Measurements from ENCODE around the gene SMC1A.

SMC1A gene

DNA sequence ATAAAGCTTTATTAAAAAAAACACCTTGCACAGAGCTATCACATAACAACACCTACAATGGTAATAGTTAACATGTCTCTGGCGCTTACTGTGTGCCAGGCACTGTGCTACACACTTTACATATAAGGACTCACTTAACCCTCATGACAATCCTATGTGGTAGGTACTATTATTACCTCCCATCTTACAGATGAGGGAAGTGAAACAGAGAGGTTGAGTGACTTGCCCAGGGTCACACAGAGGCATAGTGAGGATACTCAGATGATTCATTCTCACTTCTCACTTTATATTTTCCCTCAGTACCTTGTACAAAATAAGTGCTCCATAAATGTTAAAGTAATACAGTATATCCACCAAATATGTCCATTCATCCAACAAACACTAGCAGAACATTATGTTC, 97.7 kb downstream of the SMC1A start:
- TF ChIP-seq, protein P1, sequence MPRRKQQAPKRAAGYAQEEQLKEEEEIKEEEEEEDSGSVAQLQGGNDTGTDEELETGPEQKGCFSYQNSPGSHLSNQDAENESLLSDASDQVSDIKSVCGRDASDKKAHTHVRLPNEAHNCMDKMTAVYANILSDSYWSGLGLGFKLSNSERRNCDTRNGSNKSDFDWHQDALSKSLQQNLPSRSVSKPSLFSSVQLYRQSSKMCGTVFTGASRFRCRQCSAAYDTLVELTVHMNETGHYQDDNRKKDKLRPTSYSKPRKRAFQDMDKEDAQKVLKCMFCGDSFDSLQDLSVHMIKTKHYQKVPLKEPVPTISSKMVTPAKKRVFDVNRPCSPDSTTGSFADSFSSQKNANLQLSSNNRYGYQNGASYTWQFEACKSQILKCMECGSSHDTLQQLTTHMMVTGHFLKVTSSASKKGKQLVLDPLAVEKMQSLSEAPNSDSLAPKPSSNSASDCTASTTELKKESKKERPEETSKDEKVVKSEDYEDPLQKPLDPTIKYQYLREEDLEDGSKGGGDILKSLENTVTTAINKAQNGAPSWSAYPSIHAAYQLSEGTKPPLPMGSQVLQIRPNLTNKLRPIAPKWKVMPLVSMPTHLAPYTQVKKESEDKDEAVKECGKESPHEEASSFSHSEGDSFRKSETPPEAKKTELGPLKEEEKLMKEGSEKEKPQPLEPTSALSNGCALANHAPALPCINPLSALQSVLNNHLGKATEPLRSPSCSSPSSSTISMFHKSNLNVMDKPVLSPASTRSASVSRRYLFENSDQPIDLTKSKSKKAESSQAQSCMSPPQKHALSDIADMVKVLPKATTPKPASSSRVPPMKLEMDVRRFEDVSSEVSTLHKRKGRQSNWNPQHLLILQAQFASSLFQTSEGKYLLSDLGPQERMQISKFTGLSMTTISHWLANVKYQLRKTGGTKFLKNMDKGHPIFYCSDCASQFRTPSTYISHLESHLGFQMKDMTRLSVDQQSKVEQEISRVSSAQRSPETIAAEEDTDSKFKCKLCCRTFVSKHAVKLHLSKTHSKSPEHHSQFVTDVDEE (CRISPR knock-in tag; IDR thresholded peaks at IDR 0.05) = no peak
- no peak for TF ChIP-seq SNAI2 (CRISPR knock-in tag; IDR thresholded peaks at IDR 0.05)
- TF ChIP-seq, protein P2, sequence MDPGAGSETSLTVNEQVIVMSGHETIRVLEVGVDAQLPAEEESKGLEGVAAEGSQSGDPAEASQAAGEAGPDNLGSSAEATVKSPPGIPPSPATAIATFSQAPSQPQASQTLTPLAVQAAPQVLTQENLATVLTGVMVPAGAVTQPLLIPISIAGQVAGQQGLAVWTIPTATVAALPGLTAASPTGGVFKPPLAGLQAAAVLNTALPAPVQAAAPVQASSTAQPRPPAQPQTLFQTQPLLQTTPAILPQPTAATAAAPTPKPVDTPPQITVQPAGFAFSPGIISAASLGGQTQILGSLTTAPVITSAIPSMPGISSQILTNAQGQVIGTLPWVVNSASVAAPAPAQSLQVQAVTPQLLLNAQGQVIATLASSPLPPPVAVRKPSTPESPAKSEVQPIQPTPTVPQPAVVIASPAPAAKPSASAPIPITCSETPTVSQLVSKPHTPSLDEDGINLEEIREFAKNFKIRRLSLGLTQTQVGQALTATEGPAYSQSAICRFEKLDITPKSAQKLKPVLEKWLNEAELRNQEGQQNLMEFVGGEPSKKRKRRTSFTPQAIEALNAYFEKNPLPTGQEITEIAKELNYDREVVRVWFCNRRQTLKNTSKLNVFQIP (CRISPR knock-in tag; IDR thresholded peaks at IDR 0.05; ENCODE audit: borderline replicate concordance, low read depth) = no peak
- no peak for TF ChIP-seq ZC3H10 (CRISPR knock-in tag; IDR thresholded peaks at IDR 0.05)
- TF ChIP-seq, protein P3, sequence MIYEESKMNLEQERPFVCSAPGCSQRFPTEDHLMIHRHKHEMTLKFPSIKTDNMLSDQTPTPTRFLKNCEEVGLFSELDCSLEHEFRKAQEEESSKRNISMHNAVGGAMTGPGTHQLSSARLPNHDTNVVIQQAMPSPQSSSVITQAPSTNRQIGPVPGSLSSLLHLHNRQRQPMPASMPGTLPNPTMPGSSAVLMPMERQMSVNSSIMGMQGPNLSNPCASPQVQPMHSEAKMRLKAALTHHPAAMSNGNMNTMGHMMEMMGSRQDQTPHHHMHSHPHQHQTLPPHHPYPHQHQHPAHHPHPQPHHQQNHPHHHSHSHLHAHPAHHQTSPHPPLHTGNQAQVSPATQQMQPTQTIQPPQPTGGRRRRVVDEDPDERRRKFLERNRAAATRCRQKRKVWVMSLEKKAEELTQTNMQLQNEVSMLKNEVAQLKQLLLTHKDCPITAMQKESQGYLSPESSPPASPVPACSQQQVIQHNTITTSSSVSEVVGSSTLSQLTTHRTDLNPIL (CRISPR knock-in tag; IDR thresholded peaks at IDR 0.05; ENCODE audit: low read depth) = no peak
- no peak for TF ChIP-seq ZNF565 (CRISPR knock-in tag; conservative IDR thresholded peaks at IDR 0.05; ENCODE audit: low read depth)
- no peak for ATAC-seq

All from SK-N-SH treated with all-trans-retinoic acid at 6 μM for 48 hours (cell line).